ENCODE results near the gene SLC41A2.
A peak's percentile ranks its signal among the peaks of the same experiment; 100 is the strongest.
"Not testable (repeated sequence)": the region's sequence is repeated elsewhere in the genome, so short reads cannot be mapped to it uniquely, and the experiment has no call there.

SLC41A2 gene, protein sequence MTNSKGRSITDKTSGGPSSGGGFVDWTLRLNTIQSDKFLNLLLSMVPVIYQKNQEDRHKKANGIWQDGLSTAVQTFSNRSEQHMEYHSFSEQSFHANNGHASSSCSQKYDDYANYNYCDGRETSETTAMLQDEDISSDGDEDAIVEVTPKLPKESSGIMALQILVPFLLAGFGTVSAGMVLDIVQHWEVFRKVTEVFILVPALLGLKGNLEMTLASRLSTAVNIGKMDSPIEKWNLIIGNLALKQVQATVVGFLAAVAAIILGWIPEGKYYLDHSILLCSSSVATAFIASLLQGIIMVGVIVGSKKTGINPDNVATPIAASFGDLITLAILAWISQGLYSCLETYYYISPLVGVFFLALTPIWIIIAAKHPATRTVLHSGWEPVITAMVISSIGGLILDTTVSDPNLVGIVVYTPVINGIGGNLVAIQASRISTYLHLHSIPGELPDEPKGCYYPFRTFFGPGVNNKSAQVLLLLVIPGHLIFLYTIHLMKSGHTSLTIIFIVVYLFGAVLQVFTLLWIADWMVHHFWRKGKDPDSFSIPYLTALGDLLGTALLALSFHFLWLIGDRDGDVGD

DNA sequence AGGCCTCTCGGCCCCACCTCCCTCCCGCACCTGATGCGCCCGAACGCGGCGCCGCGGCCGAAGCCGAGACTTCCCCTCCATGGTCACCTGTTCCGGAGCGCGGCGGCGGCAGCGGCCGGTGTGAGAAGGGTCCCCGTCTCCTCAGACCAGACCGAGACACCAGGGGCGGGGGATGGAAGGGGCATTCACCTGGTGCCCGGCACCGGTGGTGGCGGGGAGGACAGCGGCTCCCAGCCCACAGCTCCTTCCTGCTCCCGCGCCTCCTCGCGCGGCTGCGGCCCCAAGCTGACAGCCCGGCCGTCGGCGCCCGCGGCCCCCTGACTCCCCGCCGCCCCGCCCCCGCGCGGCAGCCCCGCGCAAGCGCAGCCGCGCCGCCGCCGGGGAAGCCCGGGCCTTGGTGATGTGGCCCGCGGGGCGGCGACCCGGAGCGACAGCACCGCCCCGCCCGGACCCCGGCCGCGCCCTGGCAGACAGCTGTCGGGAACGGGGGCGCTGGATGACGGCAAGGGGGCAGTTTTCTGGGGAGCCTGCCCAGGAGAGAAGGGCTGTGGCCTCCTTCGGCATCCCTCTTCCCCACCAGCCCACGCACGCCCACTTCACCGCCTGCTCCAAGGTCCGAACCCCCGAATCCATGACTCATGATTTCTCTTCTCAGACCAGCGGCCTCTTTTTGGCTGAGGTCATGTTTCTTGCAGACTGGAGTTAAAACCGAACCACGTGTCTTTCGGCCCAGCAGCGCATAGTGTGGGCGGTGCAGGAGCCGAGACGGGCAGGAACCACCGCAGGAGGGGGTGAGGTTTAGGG is at the start of gene SLC41A2:
Gene SLC41A2, minus strand, starts transcription at position 290 of the 804 bp plus-strand sequence. CDS start 29,763 bp downstream, outside the sequence.
- peak; percentile 19 for DNase-seq (ENCODE audit: low spot score)

DNA sequence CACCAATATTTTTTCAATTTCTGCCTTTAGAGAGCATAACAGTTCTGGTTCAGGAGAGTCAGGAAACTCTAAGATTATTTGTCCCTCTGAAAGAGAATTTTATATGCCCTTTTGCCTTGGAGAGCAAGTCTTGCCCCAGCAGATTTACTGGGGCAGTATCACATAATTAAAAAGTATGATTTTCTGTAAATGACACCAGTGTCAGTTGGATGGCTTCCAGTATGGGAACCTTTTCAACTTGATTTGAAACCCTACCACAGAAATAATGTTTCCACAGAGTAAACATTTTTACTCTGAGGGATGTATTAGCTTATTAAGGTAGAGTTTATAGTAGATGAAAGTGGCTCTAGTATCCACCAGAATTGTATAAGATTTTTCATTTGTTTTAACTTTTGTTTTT is 43.4 kb upstream of the SLC41A2 start:
- no peak for DNase-seq (ENCODE audit: low spot score)

DNA sequence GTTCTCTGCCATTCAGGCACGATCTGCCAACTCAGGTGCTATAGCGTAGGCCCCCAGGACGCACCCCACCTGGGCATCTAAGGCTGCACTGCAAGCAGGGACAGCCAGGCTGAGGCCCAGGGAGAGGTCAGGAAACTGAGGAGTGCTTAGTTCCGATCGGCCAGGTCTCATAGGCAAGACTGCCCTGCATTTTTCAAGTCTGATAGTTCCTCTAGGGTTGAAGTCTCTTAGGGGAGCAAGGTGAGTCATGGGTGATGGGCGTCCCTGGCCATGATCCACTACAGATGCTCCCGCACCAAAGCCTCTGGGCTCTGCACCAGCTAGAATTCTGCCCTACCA is 41.2 kb upstream of the SLC41A2 start:
- no peak for DNase-seq (ENCODE audit: low spot score)

DNA sequence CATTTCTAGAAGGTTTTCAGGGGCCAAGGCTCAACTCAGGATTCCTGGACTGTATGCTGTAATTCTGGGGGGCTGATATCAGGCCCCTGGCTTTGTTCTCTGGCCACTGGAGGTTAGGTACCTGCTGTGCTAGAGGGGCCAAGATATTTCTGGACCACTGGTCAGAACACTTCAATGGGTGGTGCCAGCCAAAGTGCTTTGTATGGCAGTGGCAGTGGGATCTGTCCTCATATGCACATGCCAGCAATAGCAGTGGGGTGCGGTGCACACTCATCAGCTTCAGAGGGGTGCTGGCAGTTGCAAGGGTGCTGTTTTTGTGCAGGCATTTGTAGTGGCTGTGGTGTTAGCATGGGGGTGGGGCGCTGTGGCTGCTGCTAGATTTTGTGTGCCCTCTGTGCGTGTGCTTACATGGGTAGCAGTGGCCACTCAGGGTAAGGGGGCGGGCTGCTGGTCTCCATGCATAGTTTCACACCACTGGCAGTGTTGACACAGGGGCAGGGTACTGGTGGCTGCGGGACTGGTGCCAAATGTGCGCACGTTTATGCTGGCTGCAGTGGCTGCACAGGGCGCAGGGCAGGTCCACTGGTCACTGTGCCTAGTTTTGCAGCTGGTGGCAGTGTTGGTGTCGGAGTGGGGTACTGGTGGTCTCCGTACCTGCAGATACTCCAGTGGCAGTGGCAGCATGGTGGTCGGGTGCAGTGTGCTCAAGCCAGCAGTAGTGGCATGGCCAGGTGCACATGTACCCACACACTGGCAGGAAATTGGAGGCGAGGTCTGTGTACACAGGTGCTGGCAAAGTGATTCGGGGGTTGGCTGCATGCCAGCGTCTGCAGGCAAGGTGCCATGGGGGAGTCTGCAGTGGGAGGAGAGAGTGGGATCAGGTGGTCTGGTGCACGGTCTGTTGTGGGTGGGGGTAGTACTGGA is 40.6 kb upstream of the SLC41A2 start:
- no peak for DNase-seq (ENCODE audit: low spot score)

DNA sequence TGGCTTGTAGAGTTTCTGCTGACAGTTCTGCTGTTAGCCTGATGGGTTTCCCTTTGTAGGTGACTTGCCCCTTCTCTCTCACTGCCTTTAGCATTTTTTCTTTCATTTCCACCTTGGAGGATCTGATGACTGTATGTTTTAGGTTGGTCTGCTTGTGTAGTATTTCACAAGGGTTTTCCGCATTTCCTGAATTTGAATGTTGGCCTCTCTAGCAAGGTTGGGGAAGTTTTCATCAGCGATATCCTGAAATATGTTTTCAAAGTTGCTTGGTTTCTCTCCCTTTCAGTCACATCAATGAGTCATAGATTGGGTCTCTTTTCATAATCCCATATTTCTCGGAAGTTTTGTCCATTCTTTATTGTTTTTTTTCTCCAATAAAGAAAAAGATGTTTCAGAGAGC is 39.5 kb upstream of the SLC41A2 start:
- no peak for DNase-seq (ENCODE audit: low spot score)

DNA sequence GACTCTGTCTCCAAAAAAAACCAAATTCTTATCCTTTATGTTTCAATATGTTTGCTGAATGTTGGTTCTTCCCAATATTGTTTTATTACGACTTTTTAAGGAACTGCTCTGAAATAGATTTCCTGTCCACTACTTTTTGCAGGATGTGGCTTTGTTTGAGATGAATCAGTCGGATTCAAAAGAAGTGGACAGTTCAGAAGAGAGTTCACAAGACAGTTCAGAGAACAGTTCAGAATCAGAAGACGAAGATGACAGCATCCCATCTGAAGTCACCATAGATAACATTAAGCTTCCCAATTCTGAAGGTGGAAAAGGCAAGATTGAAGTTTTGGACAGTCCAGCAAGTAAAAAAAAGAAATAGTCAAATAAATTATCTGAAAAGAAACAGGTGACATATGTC is 36.2 kb upstream of the SLC41A2 start:
- DNase-seq (ENCODE audit: low spot score): no peak

DNA sequence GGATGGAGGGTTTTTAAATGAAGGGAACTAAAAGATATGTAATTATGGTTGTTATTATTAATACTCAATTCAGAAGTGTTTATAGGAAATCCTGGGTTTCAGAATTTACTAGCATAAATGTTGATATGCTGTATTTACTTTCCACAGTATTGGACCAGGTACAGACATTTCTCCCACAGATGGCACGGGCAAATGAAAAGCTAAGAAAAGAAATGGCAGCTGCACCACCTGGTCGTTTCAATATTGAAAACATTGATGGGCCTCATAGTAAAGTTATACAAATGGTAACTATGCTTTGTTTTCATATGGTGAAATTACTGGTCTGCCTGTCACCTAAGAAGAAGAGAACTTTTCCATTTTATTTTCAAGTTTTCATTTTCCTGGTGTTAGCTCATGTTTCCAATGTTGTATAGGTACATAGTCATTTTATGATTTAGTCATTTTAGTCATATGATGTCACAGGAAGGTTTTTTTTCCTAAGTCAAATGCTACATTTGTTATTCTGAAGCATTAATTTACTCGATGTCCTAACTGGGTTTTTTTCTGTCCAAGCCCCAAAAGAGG is 33.6 kb upstream of the SLC41A2 start:
- DNase-seq (ENCODE audit: low spot score): no peak

DNA sequence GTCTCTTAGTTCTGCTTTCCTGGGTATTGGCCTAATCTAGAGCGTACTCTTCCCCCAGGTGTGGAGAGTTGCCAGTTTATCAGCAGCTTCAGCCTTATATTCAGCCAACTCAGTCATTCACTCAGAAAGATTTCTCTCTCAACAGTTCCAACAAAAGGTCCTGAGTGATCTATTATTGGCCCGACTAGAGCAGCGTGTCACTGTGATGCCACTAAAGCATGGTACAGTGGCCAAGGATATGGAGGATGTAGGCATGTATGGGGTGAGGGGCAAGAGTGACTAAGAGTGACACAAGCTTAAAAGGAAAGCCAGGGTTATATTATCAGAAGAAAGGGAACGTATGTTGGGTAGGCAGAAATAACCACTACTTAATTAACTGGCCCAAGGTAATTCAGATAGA is 32.9 kb upstream of the SLC41A2 start:
- no peak for DNase-seq (ENCODE audit: low spot score)

DNA sequence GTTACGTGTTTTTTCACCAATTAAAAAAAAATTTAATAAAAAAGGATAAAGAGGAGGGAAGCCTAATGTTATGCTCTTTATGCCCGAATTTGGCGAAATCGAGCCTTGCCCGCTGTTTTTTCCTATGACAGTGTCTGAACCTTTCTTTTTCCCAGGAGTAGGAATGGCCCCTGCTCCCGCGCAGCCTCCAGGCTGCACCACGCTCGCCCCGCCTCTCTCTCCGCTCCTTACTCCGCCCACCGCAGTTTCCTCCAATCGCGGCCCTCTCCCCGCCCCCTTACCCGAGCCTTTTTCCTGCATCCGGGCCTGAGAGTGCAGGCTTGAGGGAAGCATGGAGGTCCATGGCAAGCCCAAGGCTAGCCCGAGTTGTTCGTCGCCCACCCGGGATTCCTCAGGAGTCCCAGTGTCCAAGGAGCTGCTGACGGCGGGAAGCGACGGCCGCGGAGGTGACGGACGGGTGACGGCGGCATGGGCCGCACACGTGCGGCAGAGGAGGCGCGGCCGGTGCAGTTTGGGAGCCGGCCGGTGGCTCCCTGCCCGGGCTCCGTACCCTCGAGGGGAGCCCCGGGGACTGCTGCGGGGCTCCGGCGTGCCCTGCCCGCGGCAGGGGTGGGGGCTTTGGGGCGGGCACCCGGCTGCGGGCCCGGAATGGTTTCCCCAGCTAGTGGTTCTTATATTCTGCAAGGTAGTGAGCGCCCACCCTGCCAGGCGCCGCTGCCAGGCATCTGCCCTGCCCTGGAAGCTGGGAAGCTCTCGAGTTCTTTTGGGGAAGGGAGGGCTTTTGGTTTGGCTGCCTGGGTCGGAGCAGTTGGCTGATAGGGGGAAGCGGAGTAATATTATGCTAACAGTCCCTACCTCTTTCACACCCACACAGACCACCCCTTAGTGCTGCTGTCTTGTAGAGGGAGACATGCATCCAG is 28.2 kb upstream of the SLC41A2 start, which contains the start of gene NOPCHAP1:
Gene NOPCHAP1, plus strand, starts transcription at position 295 of the 920 bp plus-strand sequence. Its CDS starts 37 bp downstream, at position 332.
- DNase-seq (ENCODE audit: low spot score): peak; percentile 77

DNA sequence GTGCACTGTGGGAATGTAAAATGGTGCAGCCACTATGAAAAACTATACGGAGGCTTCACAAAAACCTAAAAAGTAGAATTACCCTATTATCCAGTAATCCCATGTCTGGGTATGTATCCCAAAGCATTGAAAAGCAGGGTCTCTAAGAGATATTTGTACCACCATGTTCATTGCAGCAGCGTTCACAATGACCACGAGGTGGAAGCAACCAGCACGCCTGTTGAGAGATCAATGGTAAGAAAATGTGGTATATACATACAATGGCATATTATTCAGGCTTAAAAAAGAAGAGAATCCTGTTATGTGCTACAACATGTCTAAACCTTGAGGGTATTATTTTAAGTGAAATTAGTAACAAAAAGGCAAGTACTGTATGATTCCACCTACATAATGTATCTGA is 27.1 kb upstream of the SLC41A2 start:
- DNase-seq (ENCODE audit: low spot score): no peak

DNA sequence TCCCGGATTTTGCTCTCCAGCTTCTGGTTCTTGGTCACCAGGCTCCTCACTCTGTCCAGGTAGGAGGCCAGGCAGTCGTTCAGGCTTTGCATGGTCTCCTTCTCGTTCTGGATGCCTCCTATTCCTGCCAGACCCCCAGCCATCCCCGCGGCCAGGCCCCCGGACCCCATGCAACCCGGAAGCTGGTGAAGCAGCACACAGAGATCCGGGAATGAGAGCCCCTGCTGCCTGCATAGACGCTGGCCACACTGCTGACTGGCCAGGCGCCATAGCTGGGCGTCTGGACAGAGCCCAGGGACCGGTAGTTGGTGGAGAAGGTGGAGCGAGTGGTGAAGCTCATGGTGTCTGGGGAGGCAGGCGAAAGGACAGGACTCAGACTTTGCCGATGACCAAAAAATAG is 19.6 kb upstream of the SLC41A2 start:
- DNase-seq (ENCODE audit: low spot score): not testable (repeated sequence)

DNA sequence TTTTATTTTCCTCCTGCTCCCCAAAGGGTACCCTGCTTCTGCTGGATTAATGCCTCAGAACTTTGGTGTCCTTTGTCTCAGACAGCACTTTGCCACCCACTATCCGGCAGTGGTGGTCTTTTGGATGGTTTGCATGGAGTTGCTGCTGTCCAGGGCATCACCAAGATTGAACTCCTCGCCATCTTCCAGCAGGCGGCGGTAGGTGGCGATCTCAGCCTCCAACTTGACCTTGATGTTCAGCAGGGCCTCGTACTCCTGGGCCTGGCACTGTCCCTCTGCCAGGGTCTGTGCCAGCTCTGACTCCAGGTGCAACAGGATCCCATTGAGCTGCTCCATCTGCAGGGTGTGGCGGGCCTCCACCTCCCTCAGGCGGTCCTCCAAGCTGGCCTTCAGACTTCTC is 18.6 kb upstream of the SLC41A2 start:
- DNase-seq (ENCODE audit: low spot score): no peak

DNA sequence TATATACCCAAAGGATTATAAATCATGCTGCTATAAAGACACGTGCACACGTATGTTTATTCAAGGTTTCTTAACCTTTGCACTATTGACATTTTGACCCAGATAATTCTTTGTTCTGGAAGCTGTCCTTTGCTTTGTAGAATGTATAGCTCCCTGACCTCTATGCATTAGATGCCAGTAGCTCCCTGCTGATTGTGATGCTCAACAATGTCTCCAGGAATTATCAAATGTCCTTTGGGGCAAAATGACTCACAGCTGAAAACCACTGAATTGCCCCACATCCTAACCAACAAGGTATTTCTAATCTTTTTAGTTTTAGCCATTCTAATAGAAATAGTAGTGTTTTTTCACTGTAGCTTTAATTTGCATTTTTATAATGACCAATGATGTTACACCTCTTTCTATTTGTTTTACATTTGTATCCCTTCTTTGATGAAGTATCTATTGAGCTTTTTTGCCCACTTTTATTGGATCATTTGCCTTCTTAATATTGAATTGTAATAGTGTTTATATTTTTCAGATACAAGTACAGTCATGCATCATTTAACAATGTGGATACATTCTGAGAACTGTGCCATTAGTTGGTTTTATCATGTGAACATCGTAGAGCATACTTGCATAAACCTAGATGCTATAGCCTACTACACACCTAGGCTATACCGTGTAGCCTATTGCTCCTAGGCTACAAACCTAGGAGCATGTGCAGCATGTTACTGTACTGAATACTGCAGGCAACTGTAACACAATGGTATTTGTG is 17.7 kb upstream of the SLC41A2 start:
- no peak for DNase-seq (ENCODE audit: low spot score)

DNA sequence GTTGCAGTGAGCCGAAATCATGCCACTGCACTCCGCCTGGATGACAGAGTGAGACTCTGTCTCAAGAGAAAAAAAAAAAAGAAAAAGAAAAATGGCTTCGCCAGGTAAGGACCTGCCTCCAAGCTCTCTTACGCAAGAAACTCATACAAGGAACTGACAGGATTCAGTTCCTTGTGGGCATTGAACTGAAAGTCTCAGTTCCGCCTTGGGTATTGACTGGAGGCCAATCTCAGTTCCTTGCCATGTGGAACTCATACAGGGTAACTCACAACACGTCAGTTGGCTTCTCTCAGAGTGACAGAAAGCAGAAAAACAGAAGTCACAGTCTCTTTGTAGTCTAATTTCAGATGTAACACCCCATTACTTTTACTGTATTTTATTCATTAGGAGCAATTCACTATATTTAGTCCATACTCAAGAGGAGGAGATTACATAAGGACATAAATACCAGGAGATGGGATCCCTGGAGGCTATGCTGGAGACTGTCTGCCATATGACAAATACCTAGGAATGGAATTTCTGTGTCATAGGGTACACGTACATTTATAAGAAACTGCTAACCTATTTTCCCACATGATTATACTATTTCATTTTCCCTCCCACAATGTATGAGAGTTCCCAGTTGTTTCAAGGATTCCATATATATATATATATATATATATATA is 16.7 kb upstream of the SLC41A2 start:
- DNase-seq (ENCODE audit: low spot score): no peak

DNA sequence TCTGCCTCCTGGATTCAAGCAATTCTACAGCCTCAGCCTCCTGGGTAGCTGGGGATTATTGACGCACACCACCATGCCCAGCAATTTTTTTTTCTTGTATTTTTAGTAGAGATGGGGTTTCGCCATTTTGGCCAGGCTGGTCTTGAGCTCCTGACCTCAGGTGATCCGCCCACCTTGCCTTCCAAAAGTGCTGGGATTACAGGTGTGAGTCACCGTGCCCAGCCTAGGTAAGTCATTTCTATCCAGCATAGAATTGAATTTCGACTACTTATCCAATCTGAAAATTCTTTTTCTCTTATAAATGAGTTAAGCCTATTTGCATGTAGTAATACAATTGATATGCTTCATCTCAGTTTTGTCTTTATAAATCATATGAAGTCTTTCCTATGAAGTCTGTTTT is 15.2 kb upstream of the SLC41A2 start:
- no peak for DNase-seq (ENCODE audit: low spot score)

DNA sequence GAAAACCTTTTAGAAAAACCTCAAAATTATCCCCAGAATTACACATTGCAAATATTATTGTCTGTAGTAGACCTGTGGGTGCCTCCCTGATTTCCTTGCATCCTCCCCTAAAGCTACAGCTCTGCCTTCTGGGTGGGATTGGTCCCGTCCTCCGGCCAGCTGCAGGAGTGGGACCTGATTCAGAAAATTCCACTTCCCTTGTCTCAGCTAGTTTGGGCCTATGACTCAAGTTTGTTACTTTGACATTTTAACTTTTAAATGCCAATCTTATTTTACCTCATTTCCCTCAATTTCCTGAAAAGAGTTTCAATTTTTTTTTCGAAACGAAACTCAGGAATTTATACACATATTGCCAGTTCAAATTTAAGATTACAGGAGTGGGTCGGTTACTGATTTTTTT is 13.2 kb upstream of the SLC41A2 start:
- DNase-seq (ENCODE audit: low spot score): no peak

DNA sequence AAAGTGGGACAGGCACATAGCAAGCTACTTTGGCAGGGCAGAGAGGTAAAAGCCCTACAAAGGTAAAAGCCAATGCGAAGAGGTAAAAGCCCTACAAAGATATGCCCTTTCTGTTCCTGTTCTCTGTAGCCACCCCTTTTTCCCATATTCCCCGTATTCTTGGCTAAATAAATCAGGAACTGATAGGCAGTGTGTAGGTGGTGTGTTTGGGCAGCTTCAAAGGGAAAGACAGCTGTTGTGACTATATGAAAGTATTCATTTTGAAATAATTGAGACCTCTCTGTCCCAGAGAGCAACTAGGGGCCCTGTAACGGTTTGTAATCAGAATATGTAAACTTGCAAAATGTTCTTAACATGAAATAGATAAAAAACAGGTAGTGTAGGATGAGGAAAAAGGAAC is 11.3 kb upstream of the SLC41A2 start:
- DNase-seq (ENCODE audit: low spot score): no peak

DNA sequence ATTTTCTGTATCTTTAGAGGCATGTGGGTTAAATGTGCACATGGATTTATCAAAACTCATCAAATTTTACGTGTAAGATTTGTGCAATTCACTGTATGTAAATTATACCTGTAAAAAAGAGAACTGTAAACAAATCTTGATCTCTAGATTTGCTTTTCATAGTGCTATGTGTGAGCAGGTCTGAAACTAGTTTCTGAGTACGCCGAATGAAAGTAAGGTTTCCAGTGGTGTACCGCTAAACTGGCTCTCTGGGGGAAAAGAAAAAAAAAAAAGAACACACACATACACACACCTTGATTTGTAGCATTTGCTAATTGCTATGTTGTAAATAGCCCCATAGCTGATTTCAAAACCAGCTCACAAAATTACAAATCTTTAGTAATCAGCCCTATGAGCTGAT is 8.6 kb upstream of the SLC41A2 start:
- no peak for DNase-seq (ENCODE audit: low spot score)

DNA sequence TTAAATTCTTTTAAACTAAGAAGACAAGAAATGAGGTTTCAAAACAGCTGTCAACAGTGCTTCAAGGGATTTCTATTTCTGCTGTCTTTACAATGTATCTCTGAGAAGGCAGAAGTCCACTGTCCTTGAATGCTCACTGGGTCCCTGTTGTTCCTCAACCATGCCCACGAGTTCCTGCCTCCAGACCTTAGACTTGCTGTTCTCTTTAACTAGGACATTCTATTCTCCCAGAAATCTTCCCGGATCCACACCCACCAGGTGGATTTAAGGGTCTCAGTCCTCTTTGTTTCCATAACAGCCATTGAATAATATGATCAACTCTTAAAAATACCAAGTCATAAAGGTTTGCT is 6.7 kb upstream of the SLC41A2 start:
- DNase-seq (ENCODE audit: low spot score): no peak

All from hematopoietic multipotent progenitor cell treated with erythropoietin and hydrocortisone succinate and interleukin-3 and kit ligand, for 15 days (in vitro differentiated cells).